ENCODE measurements around the gene CPT1C. TPM values are rescaled to one million over a fixed set of nuclear protein-coding genes. Genes with fewer than 3 reads are reported as not detected.
A peak's percentile ranks its signal among the peaks of the same experiment; 100 is the strongest.

Gene CPT1C
- total and polyA plus RNA-seq, 4 donors = 0.37 to 0.75 (median 0.59) TPM

GRCh38 chr19:49691243-49692146 is 579 bp downstream of the CPT1C start:
- Histone ChIP-seq H3K9me3 (ENCODE audit: control insufficient read depth in 4 of 4, low read length in 3 of 4) (no peaks in the 10 kb centered on the region), H3K4me3 (ENCODE audit: low read depth in 1 of 3, low read length in 3 of 3) (peak overlapping the region in 1 of 3 donors; percentile 28), H3K27ac (ENCODE audit: low read depth in 1 of 2, low read length in 2 of 2) (no peak overlapping the region), H3K36me3 (ENCODE audit: control insufficient read depth in 4 of 4, insufficient read depth in 3 of 4, low read depth in 1 of 4, low read length in 3 of 4) (peaks cover 0 to 10% (median 3%) of the 10 kb centered on the region in 4 donors), H3K4me1 (ENCODE audit: control insufficient read depth in 4 of 4, insufficient read depth in 4 of 4, low read length in 3 of 4) (peaks cover 3 to 29% (median 16%) of the 10 kb centered on the region in 4 donors), H3K9ac (ENCODE audit: low read depth in 1 of 2, low read length in 2 of 2) (peak overlapping the region in 1 of 2 donors; percentile 32), H3K27me3 (ENCODE audit: control insufficient read depth in 4 of 4, insufficient read depth in 4 of 4, low read length in 3 of 4) (no peaks in the 10 kb centered on the region)
- TF ChIP-seq GABPA (IDR thresholded peaks at IDR 0.05 in 1 of 2, conservative IDR thresholded peaks at IDR 0.05 in 1 of 2) (no peak), MAX (IDR thresholded peaks at IDR 0.05) (no peak), RXRA (IDR thresholded peaks at IDR 0.05) (no peak), EGR1 (IDR thresholded peaks at IDR 0.05; ENCODE audit: low read depth in 2 of 2) (no peak), FOXA1 (IDR thresholded peaks at IDR 0.05) (no peak), HNF4G (IDR thresholded peaks at IDR 0.05) (no peak), FOXA2 (IDR thresholded peaks at IDR 0.05) (no peak), ZBTB33 (IDR thresholded peaks at IDR 0.05) (no peak), JUND (IDR thresholded peaks at IDR 0.05) (no peak), YY1 (IDR thresholded peaks at IDR 0.05) (no peak), REST (IDR thresholded peaks at IDR 0.05) (no peak), ATF3 (IDR thresholded peaks at IDR 0.05) (no peak), RAD21 (IDR thresholded peaks at IDR 0.05) (no peak)
- DNase-seq (ENCODE audit: low spot score) = no peak
- WGBS = 19% methylated on average over 39 of the region's 39 CpGs

GRCh38 chr19:49692147-49692506 is 1.2 kb downstream of the CPT1C start:
- H3K9me3 ChIP-seq (ENCODE audit: control insufficient read depth in 4 of 4, low read length in 3 of 4) = no peaks in the 10 kb centered on the region
- no peak for TF ChIP-seq RAD21 (IDR thresholded peaks at IDR 0.05)
- no peak for TF ChIP-seq NR2F2 (IDR thresholded peaks at IDR 0.05)
- no peak for TF ChIP-seq MAX (IDR thresholded peaks at IDR 0.05)
- TF ChIP-seq ATF3 (IDR thresholded peaks at IDR 0.05) = no peak
- TF ChIP-seq GABPA (IDR thresholded peaks at IDR 0.05 in 1 of 2, conservative IDR thresholded peaks at IDR 0.05 in 1 of 2) = no peak
- TF ChIP-seq JUND (IDR thresholded peaks at IDR 0.05) = no peak
- no peak for TF ChIP-seq HNF4G (IDR thresholded peaks at IDR 0.05)
- no peak for TF ChIP-seq EGR1 (IDR thresholded peaks at IDR 0.05; ENCODE audit: low read depth in 2 of 2)
- no peak for TF ChIP-seq ZBTB33 (IDR thresholded peaks at IDR 0.05)
- no peak for TF ChIP-seq FOXA1 (IDR thresholded peaks at IDR 0.05)
- no peaks in the 10 kb centered on the region for H3K27me3 ChIP-seq (ENCODE audit: control insufficient read depth in 4 of 4, insufficient read depth in 4 of 4, low read length in 3 of 4)
- DNase-seq (ENCODE audit: low spot score) = no peak
- H3K9ac ChIP-seq (ENCODE audit: low read depth in 1 of 2, low read length in 2 of 2) = no peak overlapping the region
- WGBS = 75% methylated on average over 16 of the region's 16 CpGs
- H3K4me1 ChIP-seq (ENCODE audit: control insufficient read depth in 4 of 4, insufficient read depth in 4 of 4, low read length in 3 of 4) = peaks cover 3 to 29% (median 16%) of the 10 kb centered on the region in 4 donors
- peaks cover 0 to 8% (median 2%) of the 10 kb centered on the region in 4 donors for H3K36me3 ChIP-seq (ENCODE audit: control insufficient read depth in 4 of 4, insufficient read depth in 3 of 4, low read depth in 1 of 4, low read length in 3 of 4)
- H3K4me3 ChIP-seq (ENCODE audit: low read depth in 1 of 3, low read length in 3 of 3) = no peak overlapping the region
- no peak overlapping the region for H3K27ac ChIP-seq (ENCODE audit: low read depth in 1 of 2, low read length in 2 of 2)

Data from liver (tissue), 9 donors.